ENCODE data around the gene SMG6. TPM values are rescaled to one million over a fixed set of nuclear protein-coding genes. Genes with fewer than 3 reads are reported as not detected.
"Not testable (repeated sequence)": the region's sequence is repeated elsewhere in the genome, so short reads cannot be mapped to it uniquely, and the experiment has no call there.

Gene SMG6
- polyA plus RNA-seq, 3 donors = 27.1 to 32.1 (median 28.0) TPM

DNA sequence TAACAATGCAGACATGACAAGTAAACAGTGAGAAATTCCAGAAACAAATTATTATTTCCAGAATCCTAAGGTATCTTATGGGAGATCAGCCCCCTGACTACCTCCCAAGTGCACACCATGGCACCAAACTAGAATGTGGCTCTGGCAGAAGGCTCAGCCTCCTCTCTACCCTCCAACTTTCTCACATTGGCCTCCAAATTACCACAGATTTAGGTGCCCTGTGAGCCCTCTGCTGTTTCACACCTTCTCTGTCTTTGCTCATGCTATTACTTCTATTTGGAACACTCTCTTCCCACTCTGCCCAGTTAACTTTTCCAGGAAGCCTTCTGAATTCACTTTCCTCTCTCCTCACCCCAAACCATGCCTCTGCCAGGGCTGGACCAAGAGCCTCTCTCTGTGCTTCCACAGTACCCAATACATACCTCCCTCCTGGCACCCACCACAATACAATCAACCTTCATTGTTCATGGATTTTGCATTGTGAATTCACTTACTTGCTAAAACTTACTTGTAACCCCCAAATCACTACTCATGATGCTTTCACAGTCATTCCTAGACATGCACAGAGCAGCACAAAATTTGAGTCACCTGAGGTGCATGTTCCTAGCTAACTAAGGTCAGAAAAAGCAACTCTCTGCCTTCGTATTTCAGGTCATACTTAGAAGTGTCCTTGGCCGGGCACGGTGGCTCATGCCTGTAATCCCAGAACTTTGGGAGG, 31.4 kb downstream of the SMG6 start:
- DNase-seq (ENCODE audit: extremely low read depth in 1 of 11, low read depth in 9 of 11, low spot score in 4 of 11) = no peak

DNA sequence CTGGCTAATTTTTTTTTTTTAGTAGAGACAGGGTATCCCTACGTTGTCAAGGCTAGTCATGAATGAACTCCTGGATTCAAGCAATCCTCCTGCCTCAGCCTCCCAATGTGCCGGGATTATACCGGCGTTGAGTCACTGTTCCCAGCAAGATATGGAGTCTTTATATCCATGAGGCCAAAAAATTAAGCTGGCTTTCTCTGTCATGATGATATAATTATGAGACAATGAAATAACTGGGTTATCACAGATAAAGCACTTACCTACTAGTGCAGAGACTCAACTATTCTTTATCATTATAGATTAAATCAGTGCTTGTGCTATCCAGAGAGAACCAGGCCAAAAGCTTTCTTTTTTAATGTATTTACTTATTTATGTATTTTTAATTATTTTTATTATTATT, 36.2 kb downstream of the SMG6 start:
- no peak for DNase-seq (ENCODE audit: extremely low read depth in 1 of 11, low read depth in 9 of 11, low spot score in 4 of 11)

DNA sequence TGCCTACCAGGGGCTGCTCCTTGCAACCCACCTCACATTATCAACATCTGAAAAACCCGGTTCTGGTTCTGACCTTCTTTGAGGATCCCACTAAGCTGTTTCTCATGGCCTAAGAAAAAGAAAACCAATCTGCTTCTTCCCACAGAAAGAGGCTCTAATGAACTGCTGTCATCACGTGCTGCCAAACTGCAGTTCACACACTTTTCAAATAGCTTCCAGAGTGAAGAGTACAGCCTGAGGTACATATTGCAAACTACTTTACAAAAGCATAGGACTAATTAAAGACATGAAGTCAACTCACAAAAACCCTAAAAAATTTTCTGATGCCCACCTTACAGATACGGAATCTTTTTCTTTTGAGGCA, 36.7 kb downstream of the SMG6 start:
- no peak for DNase-seq (ENCODE audit: extremely low read depth in 1 of 11, low read depth in 9 of 11, low spot score in 4 of 11)

GRCh38 chr17:2266045-2266864, 37.3 kb downstream of the SMG6 start:
- no peak for DNase-seq (ENCODE audit: extremely low read depth in 1 of 11, low read depth in 9 of 11, low spot score in 4 of 11)

DNA sequence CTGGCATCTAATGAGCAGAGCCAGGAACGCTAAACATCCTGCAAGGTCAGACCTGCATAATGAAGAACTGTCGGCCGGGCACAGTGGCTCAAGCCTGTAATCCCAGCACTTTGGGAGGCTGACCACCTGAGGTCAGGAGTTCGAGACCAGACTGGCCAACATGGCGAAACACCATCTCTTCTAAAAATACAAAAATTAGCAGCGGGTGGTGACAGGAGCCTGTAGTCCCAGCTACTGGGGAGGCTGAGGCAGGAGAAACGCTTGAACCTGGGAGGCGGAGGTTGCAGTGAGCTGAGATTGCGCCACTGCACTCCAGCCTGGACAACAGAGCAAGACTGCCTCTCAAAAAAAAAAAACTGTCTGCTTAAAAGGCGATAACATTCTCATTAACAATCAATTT, 38.4 kb downstream of the SMG6 start:
- not testable (repeated sequence) for DNase-seq (ENCODE audit: extremely low read depth in 1 of 11, low read depth in 9 of 11, low spot score in 4 of 11)

DNA sequence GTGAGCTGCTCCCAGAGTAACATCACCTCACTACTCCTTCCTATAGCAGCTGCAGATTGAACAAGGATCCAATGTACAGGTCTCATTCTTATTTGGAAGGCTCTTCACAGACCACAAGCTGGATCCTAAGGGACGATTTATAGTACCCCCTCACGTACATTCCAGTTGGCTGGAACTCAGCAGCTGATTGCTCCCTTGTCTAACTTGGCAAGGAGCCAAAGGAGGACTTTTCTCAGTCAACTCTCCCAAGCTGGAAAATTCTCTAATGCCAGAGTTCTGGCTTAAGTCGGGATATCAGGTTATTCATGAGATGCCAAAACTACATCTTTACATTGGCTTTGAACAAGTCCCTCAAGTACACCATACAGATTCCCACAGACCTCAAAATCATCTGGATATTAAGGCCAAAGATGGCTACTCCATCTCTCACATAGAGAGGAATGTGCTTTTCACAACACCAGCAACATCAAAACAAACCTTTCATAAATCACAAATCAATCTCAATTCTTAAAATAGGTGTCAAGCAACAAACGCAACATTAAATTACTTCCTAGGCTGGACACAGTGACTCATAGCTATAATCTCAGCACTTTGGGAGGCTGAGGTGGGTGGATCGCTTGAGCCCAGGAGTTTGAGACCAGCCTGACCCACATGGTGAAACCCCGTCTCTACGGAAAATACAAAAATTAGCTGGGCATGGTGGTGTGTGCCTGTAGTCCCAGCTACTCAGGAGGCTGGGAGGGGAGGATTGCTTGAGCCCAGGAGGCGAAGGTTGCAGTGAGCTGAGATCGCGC, 39.3 kb downstream of the SMG6 start:
- peak in 2 of 11 donors; percentile 7 to 8 for DNase-seq (ENCODE audit: extremely low read depth in 1 of 11, low read depth in 9 of 11, low spot score in 4 of 11)

- no peak for DNase-seq (ENCODE audit: extremely low read depth in 1 of 11, low read depth in 9 of 11, low spot score in 4 of 11)
These were observed 40.2 kb downstream of the SMG6 start for GRCh38 chr17:2263183-2264066.

DNA sequence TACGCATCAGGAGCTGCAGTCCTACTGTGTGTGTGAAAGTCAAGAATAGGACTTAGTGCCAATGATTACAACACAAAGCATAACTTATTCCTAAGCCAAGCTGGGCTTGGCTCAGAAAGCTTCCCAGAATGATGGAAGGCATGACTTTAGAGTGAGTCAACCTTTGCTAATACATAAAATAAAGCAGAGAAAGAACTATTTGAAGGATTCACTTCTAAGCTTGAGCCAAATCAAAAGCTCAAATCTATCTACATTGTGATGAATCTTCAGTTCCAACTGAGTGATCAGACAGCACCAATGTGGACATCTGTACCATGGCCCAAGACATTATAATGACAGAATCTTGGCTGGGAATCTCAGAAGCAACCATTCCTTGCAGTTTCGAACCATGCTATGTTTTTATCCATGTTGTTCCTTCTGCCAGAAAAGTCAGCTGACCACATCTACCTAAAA, 41.4 kb downstream of the SMG6 start:
- no peak for DNase-seq (ENCODE audit: extremely low read depth in 1 of 11, low read depth in 9 of 11, low spot score in 4 of 11)

- no peak for DNase-seq (ENCODE audit: extremely low read depth in 1 of 11, low read depth in 9 of 11, low spot score in 4 of 11)
These were observed 43.6 kb downstream of the SMG6 start for GRCh38 chr17:2259769-2260536.

GRCh38 chr17:2258830-2259229, 44.8 kb downstream of the SMG6 start:
- not testable (repeated sequence) for DNase-seq (ENCODE audit: extremely low read depth in 1 of 11, low read depth in 9 of 11, low spot score in 4 of 11)

DNA sequence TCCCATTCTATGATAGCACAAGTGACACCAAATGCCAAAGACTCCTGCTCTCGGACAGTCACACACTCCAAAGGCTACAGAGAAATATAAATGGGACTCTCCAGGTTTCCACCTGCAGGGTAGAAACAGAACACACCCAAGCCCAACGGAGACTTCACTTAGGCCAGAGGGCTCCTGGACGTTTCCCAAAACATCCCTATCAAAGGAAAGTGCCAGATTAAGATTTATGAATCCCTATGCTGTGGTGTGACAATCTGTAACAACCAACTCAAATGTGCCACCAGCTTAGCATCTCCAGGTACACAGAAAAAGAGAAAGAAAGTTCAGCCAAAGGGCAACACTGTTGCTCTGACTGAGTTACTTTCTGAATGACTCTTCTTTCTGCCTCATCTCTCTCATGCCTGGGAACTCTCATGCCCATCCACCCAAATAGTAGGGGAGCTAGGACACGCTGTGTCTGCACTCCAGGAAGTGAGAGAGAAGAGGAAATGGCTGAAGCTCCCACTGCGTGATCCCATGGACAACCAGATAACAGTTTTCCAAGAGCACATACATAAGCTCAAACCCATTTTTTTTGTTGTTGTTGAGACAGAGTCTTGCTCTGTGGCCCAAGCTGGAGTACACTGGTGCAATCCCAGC, 49.7 kb downstream of the SMG6 start:
- no peak for DNase-seq (ENCODE audit: extremely low read depth in 1 of 11, low read depth in 9 of 11, low spot score in 4 of 11)

- no peak for DNase-seq (ENCODE audit: extremely low read depth in 1 of 11, low read depth in 9 of 11, low spot score in 4 of 11)
These were observed 50.2 kb downstream of the SMG6 start for GRCh38 chr17:2253362-2253761.

DNA sequence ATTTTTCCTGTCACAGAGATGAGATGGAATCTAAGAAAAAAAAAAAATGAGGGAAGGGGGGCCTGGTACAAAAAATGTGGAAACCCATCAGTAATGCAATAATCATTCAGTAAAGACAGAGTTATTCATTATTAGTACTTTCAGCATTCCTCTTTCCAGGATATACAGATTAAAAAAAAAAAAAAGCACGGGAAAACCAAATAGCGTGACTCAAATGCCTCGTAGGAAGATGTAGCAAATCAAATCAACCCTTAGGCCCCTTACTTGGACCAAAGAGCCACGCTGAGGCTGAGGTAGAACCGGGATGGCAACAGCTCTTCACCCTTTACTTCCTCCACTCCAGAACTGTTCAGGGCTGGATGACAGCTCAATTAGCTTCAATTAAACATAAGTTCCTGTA, 52.5 kb downstream of the SMG6 start:
- DNase-seq (ENCODE audit: extremely low read depth in 1 of 11, low read depth in 9 of 11, low spot score in 4 of 11) = no peak

- no peak for DNase-seq (ENCODE audit: extremely low read depth in 1 of 11, low read depth in 9 of 11, low spot score in 4 of 11)
These were observed 53.2 kb downstream of the SMG6 start for GRCh38 chr17:2250140-2251095.

DNA sequence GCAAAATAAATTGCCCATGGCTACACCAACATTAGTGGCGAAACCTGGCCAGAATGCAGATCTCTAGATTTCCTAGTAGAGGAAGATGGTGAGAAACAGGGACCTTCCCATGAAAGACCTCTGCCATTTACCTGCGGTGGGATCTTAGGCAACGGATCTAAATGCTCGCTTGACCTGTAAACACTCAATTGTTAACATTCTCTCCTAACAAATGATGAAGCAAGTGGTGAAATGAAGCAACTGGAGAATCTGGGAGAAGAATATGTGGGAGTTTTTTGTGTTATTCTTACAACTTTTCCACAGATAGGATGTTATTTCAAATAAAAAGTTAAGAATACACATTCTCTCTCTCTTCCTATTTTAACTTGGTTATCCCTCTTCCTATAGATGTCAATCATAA, 56.6 kb downstream of the SMG6 start:
- DNase-seq (ENCODE audit: extremely low read depth in 1 of 11, low read depth in 9 of 11, low spot score in 4 of 11) = no peak
